Coronary artery (tissue), 2 donors: ENCODE results near the gene SLC8A2.

Experiments
- DNase-seq: peaks from one replicate; pipeline ENCODE4 v3.0.0-alpha.2; 2017; ENCODE audit warnings: low spot score
- H3K27ac ChIP-seq, 2 donors: fragments of 200-600 bp; sonication (generic); one replicate each; pipeline ENCODE4 v1.5.1; 2016 to 2019
- H3K4me3 ChIP-seq: fragments of 200-600 bp; sonication (generic); 2 replicates; pipeline ENCODE4 v1.5.1; 2016; ENCODE audit warnings: mild to moderate bottlenecking, moderate library complexity
- TF ChIP-seq, protein P1 (sequence below): fragments of 200-600 bp; sonication (generic); IDR thresholded peaks from one replicate; pipeline ENCODE4 v1.5.1; 2019; ENCODE audit warnings: antibody characterized with exemption

SLC8A2 gene

DNA sequence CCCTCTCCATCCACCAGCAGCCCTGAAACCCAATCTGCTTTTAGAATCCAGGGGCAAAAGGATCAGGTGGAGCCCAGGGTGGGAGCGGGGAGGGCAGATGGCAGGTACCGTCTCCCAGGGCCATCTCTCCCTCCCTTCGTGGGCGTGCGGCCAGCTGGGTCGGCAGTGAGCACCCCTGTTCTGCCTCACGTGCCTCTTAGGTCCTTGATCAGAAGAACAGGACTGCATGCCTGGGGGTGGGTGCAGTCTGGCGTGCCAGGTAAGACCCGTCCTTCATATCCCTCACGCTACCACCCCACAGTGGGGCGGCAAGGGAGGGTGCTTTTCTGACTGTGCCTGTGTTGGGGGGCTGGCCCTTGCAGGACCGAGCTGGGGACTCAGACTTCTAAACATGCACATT, 2.0 kb downstream of the SLC8A2 start:
- DNase-seq, result no peak
- Histone ChIP-seq H3K4me3 (no peak overlapping the region), H3K27ac (no peak overlapping the region)
- TF ChIP-seq, protein P1, sequence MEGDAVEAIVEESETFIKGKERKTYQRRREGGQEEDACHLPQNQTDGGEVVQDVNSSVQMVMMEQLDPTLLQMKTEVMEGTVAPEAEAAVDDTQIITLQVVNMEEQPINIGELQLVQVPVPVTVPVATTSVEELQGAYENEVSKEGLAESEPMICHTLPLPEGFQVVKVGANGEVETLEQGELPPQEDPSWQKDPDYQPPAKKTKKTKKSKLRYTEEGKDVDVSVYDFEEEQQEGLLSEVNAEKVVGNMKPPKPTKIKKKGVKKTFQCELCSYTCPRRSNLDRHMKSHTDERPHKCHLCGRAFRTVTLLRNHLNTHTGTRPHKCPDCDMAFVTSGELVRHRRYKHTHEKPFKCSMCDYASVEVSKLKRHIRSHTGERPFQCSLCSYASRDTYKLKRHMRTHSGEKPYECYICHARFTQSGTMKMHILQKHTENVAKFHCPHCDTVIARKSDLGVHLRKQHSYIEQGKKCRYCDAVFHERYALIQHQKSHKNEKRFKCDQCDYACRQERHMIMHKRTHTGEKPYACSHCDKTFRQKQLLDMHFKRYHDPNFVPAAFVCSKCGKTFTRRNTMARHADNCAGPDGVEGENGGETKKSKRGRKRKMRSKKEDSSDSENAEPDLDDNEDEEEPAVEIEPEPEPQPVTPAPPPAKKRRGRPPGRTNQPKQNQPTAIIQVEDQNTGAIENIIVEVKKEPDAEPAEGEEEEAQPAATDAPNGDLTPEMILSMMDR, result no peak

DNA sequence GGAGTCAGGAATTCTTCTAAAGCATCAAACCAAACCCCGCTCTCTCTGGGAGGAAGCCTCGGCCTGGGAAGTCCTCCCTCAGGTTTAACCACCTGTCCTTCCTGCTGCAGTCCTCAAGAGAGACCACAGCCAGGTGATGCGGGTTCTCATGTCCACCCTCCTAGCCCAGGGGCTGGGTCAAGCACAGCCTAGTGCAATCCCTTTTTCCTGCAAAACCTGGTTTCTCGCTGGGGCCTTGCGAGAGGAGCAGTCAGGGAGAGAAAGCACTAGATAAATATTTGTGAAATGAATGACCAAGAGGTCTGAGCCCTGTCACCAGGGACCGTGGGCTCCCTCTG, 2.4 kb downstream of the SLC8A2 start:
- TF ChIP-seq, protein P1, result no peak
- Histone ChIP-seq H3K27ac (no peak overlapping the region), H3K4me3 (no peak overlapping the region)
- DNase-seq, result no peak

DNA sequence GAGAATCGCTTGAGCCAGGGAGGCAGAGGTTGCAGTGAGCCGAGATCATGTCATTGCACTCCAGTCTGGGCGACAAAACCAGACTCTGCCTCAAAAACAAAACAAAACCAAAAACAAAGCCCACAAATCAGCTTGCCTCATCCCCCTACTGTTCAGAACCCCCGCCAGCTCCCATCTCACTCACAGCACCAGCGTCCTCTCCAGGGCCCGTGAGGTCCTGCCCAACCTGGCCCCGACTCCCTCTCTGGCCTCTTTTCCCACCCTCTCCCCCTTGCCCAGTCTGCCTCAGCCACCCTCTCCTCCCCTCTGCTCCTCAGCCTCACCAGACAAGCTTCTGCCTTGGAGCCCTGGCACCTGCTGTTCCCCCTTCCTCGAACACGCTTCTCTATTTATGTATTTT, 3.8 kb downstream of the SLC8A2 start:
- H3K4me3 ChIP-seq, result no peak overlapping the region
- no peak for DNase-seq
- H3K27ac ChIP-seq, result no peak overlapping the region
- TF ChIP-seq, protein P1, result no peak

DNA sequence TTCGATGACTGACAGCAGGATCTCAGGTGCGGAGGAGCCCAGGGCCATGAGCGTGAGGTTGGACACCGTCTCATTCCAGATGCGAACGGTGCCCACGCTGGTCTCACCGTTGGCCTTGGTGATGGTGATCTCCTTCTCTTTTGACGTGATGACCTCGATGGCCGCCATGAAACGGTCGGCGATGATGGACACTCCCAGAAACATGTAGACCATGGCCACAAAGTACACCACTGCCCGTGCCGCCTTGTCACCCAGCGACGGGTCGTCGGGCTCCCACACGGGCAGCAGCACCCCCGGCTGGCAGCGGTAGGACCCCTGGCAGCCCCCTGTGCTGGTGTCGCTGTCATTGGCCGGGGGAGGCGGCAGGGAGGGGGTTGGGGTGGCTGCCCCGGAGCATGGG, 5.7 kb downstream of the SLC8A2 start:
- DNase-seq, result no peak
- TF ChIP-seq, protein P1, result no peak
- Histone ChIP-seq H3K27ac (no peak overlapping the region), H3K4me3 (no peak overlapping the region)

DNA sequence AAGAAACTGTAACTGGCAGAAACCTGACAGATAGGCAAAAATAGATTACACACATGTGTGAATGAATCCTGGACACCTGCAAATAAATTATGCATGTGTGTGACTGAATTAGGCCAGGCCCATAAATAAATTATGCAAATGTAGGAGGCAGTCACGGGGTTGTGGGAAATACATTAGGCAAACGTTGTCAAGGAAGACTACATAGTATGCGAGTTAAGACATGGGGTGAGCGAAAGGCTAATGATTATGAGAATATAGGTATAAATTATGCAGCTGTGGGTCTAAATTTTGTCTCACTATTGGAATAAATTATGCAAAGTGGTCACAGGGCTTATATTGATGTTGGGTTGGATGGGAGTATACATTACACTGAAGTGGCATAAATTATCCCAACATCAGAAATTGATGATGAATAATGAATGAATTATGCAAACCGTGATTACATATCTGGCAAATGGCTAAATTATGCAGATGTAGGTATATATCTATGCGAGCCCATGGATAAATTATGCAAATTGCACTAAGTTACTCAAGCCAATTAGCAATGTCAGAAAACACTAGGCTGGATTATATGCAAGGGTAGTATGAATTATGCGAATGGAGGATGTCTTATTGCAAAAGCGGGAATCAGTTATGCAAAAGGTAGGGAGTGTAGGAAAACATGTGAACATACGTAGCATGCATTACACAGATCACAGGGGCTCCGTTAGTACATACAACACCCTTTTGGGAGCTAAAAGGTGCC, 6.8 kb downstream of the SLC8A2 start:
- Histone ChIP-seq H3K27ac (no peak overlapping the region), H3K4me3 (no peak overlapping the region)
- no peak for DNase-seq
- TF ChIP-seq, protein P1, result no peak

DNA sequence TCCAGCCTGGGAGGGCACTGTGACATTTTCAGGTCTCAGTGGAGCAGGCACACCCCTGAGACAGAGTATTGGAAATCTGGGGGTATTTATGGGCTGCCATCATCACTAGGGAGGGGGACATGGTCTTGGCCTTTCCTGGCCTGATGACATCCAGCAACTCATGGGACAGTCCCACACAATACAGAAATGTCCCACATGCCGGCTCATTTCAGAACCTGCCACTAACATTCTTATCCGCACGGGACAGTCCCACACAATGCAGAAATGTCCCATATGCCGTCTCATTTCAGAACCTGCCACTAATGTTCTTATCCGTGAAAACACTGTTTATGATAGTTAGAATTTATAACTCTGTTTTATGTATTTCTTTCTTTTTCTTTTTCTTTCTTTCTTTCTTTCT, 9.8 kb downstream of the SLC8A2 start:
- no peak for DNase-seq
- Histone ChIP-seq H3K4me3 (no peak overlapping the region), H3K27ac (no peak overlapping the region)
- TF ChIP-seq, protein P1, result no peak

DNA sequence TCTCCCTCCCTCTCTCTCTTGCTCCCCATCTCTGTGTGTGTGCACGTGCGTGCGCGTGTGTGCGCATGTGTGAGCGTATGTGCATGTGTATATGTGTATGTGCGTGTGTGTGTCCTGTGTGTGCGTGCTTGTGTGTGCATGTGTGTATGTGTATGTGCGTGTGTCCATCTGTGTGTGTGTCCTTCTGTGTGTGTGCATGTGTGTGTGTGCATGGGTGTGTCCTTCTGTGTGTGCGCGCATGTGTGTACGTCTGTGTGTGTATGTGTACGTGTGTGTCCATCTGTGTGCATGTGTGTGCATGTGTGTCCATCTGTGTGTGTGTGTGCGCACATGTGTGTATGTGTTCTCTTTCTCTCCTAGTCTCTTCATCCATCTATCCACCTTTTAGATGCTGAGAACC, 12.2 kb downstream of the SLC8A2 start:
- H3K4me3 ChIP-seq, result no peak overlapping the region
- no peak overlapping the region for H3K27ac ChIP-seq
- DNase-seq, result no peak
- TF ChIP-seq, protein P1, result no peak
